ENCODE results near the gene PRELID2. TPM values are rescaled to one million over a fixed set of nuclear protein-coding genes. Genes with fewer than 3 reads are reported as not detected.

PRELID2 gene
- total RNA-seq, 1 experiment from 2014 or later: 10.6 TPM

- DNase-seq (ENCODE audit: low read depth): peak; percentile 53
These were observed 37.8 kb downstream of the PRELID2 start for GRCh38 chr5:145797336-145797735.

GRCh38 chr5:145796318-145796717 lies 38.8 kb downstream of the PRELID2 start:
- no peak for DNase-seq (ENCODE audit: low read depth)

GRCh38 chr5:145793574-145793973 lies 41.6 kb downstream of the PRELID2 start:
- DNase-seq (ENCODE audit: low read depth): no peak

GRCh38 chr5:145792840-145793239 lies 42.3 kb downstream of the PRELID2 start:
- no peak for DNase-seq (ENCODE audit: low read depth)

- DNase-seq (ENCODE audit: low read depth): no peak
These were observed 43.3 kb downstream of the PRELID2 start for GRCh38 chr5:145791866-145792265.

- DNase-seq (ENCODE audit: low read depth): peak; percentile 21
These were observed 47.1 kb downstream of the PRELID2 start for GRCh38 chr5:145787996-145788395.

GRCh38 chr5:145787507-145787906 lies 47.6 kb downstream of the PRELID2 start:
- no peak for DNase-seq (ENCODE audit: low read depth)

- no peak for DNase-seq (ENCODE audit: low read depth)
These were observed 48.1 kb downstream of the PRELID2 start for GRCh38 chr5:145787001-145787400.

- DNase-seq (ENCODE audit: low read depth): no peak
These were observed 54.2 kb downstream of the PRELID2 start for GRCh38 chr5:145780982-145781381.

- DNase-seq (ENCODE audit: low read depth): no peak
These were observed 56.8 kb downstream of the PRELID2 start for GRCh38 chr5:145778144-145778900.

GRCh38 chr5:145777445-145778063 lies 57.6 kb downstream of the PRELID2 start:
- DNase-seq (ENCODE audit: low read depth): no peak

GRCh38 chr5:145776886-145777285 lies 58.3 kb downstream of the PRELID2 start:
- peak; percentile 40 for DNase-seq (ENCODE audit: low read depth)

GRCh38 chr5:145775893-145776444 lies 59.2 kb downstream of the PRELID2 start:
- DNase-seq (ENCODE audit: low read depth): peak; percentile 80

- DNase-seq (ENCODE audit: low read depth): no peak
These were observed 59.7 kb downstream of the PRELID2 start for GRCh38 chr5:145775411-145775810.

GRCh38 chr5:145774442-145774841 lies 60.7 kb downstream of the PRELID2 start:
- DNase-seq (ENCODE audit: low read depth): no peak

- no peak for DNase-seq (ENCODE audit: low read depth)
These were observed 62.7 kb downstream of the PRELID2 start for GRCh38 chr5:145772466-145772865.

- no peak for DNase-seq (ENCODE audit: low read depth)
These were observed 66.3 kb downstream of the PRELID2 start for GRCh38 chr5:145768863-145769262.

GRCh38 chr5:145764325-145764724 lies 70.8 kb downstream of the PRELID2 start:
- no peak for DNase-seq (ENCODE audit: low read depth)

GRCh38 chr5:145762833-145763232 lies 72.3 kb downstream of the PRELID2 start:
- DNase-seq (ENCODE audit: low read depth): no peak

GRCh38 chr5:145761254-145761653 lies 73.9 kb downstream of the PRELID2 start:
- no peak for DNase-seq (ENCODE audit: low read depth)

GRCh38 chr5:145760660-145761059 lies 74.5 kb downstream of the PRELID2 start:
- no peak for DNase-seq (ENCODE audit: low read depth)

GRCh38 chr5:145752947-145753346 lies 82.2 kb downstream of the PRELID2 start:
- no peak for DNase-seq (ENCODE audit: low read depth)

- no peak for DNase-seq (ENCODE audit: low read depth)
These were observed 82.6 kb downstream of the PRELID2 start for GRCh38 chr5:145752534-145752933.

All from RPMI7951 (cell line).